HG02798 (cell line): Measurements from ENCODE around the gene ARF6.
"Not testable (repeated sequence)": the region's sequence is repeated elsewhere in the genome, so short reads cannot be mapped to it uniquely, and the experiment has no call there.

ENCODE experiments used
- ATAC-seq: cut with Tn5 transposase; IDR thresholded peaks from one replicate; pipeline ENCODE4 v1.9.1; 2021; ENCODE audit warnings: mild to moderate bottlenecking; ENCODE audit not compliant: unreplicated experiment, poor library complexity

The ARF6 gene

GRCh38 chr14:49936246-49936645, 43.4 kb downstream of the ARF6 start:
- not testable (repeated sequence) for ATAC-seq

GRCh38 chr14:49936882-49937281, 44.0 kb downstream of the ARF6 start:
- ATAC-seq: not testable (repeated sequence)

GRCh38 chr14:49939215-49939614, 46.3 kb downstream of the ARF6 start:
- ATAC-seq: not testable (repeated sequence)

- ATAC-seq: no peak
Observed at GRCh38 chr14:49939884-49940510, 47.1 kb downstream of the ARF6 start.

- no peak for ATAC-seq
Observed at GRCh38 chr14:49940808-49941421, 48.0 kb downstream of the ARF6 start.

GRCh38 chr14:49942090-49942489, 49.2 kb downstream of the ARF6 start:
- no peak for ATAC-seq

GRCh38 chr14:49944501-49944900, 51.6 kb downstream of the ARF6 start:
- ATAC-seq: no peak

- ATAC-seq: no peak
Observed at GRCh38 chr14:49945448-49946319, 52.8 kb downstream of the ARF6 start.
